T-cell (primary cell): Measurements from ENCODE around the gene DDX50. TPM values are rescaled to one million over a fixed set of nuclear protein-coding genes. Genes with fewer than 3 reads are reported as not detected.
"Not testable (repeated sequence)": the region's sequence is repeated elsewhere in the genome, so short reads cannot be mapped to it uniquely, and the experiment has no call there.

ENCODE experiments used
- ATAC-seq, 4 experiments: fragments of 200-7000 bp in 3 of 4; fragments of 150-1000 bp in 1 of 4; cut with Tn5 transposase; replicated peaks in 1 of 4; 1 replicate in 3 of 4; 2 replicates in 1 of 4; pipeline ENCODE4 v1.10.0; 2021; ENCODE audit warnings: moderate library complexity in 3 of 4, mild to moderate bottlenecking in 2 of 4, moderate number of reproducible peaks in 1 of 4
- CTCF ChIA-PET, 2 donors: fragments of 300-600 bp; sonication (Branson Sonifier 250); formaldehyde crosslinking; loops; one replicate each; lab custom pipeline; 2022; ENCODE audit warnings: antibody characterized with exemption in 2 of 2; lab: Charles Lee
- POLR2A ChIA-PET, 2 donors: fragments of 300-600 bp; sonication (Branson Sonifier 250); formaldehyde crosslinking; loops; one replicate each; lab custom pipeline; 2022; ENCODE audit warnings: antibody characterized with exemption in 2 of 2; lab: Charles Lee
- DNase-seq, 35 experiments: peaks; one replicate each; pipeline versions ENCODE4 v3.0.0 to v3.0.0-alpha.2; 2013 to 2023
- H3K27ac ChIP-seq: one replicate; pipeline ENCODE4 v1.5.1; 2013; ENCODE audit warnings: low read length
- H3K27me3 ChIP-seq, 2 experiments: replicated peaks in 1 of 2; 1 replicate in 1 of 2; 2 replicates in 1 of 2; pipeline versions ENCODE4 v1.6.1 to v1.7.0; 2013; ENCODE audit warnings: low read length in 1 of 2, mixed read lengths in 1 of 2; ENCODE audit not compliant: control insufficient read depth in 2 of 2, insufficient read depth in 2 of 2; ENCODE audit errors: extremely low read depth in 1 of 2
- H3K36me3 ChIP-seq, 2 donors: 1 replicate in 1 of 2; 2 replicates in 1 of 2; pipeline versions ENCODE4 v1.6.1 to v1.7.0; 2013; ENCODE audit warnings: low read length in 1 of 2; ENCODE audit not compliant: control insufficient read depth in 2 of 2, insufficient read depth in 1 of 2; ENCODE audit errors: extremely low read depth in 1 of 2
- H3K4me1 ChIP-seq, 2 experiments: 1 replicate in 1 of 2; 2 replicates in 1 of 2; pipeline versions ENCODE4 v1.6.1 to v1.7.0; 2013; ENCODE audit warnings: low read length in 2 of 2, mixed read lengths in 1 of 2; ENCODE audit not compliant: insufficient read depth in 2 of 2, control insufficient read depth in 1 of 2; ENCODE audit errors: extremely low read depth in 1 of 2
- H3K4me3 ChIP-seq, 2 donors: 1 replicate in 1 of 2; 2 replicates in 1 of 2; pipeline versions ENCODE4 v1.5.1 to v1.7.0; 2013; ENCODE audit warnings: mild to moderate bottlenecking in 2 of 2, low read length in 1 of 2, moderate library complexity in 1 of 2; ENCODE audit not compliant: control insufficient read depth in 1 of 2; ENCODE audit errors: extremely low read depth in 1 of 2
- H3K9me3 ChIP-seq: 2 replicates; pipeline ENCODE4 v1.7.0; 2013
- H3K27ac Mint-ChIP-seq, 2 donors: one replicate each; pipeline ENCODE4 v1.8.0; 2020 to 2021; ENCODE audit warnings: mild to moderate bottlenecking in 2 of 2, mixed read lengths in 2 of 2
- H3K27me3 Mint-ChIP-seq, 2 donors: one replicate each; pipeline ENCODE4 v1.8.0; 2021 to 2022; ENCODE audit warnings: mixed read lengths in 2 of 2
- H3K36me3 Mint-ChIP-seq: one replicate; pipeline ENCODE4 v1.8.0; 2021; ENCODE audit warnings: mixed read lengths
- H3K4me1 Mint-ChIP-seq, 3 donors: one replicate each; pipeline ENCODE4 v1.8.0; 2020 to 2022; ENCODE audit warnings: mixed read lengths in 3 of 3, mild to moderate bottlenecking in 1 of 3
- H3K4me3 Mint-ChIP-seq, 3 donors: one replicate each; pipeline ENCODE4 v1.8.0; 2020 to 2022; ENCODE audit warnings: mild to moderate bottlenecking in 3 of 3, mixed read lengths in 3 of 3, moderate library complexity in 3 of 3
- H3K9me3 Mint-ChIP-seq, 3 donors: one replicate each; pipeline ENCODE4 v1.8.0; 2020 to 2022; ENCODE audit warnings: mixed read lengths in 3 of 3
- WGBS: methylation state at CpG from one replicate; pipeline ENCODE4 v1.1.5; 2013; ENCODE audit warnings: missing lambda C conversion rate; ENCODE audit not compliant: insufficient coverage; 5-methylcytosine and 5-hydroxymethylcytosine counted together
- total RNA-seq, 35 experiments: library from RNA in 6 of 35; stranded (reverse) in 6 of 35; fragments of 120-200 nt in 1 of 35; gene quantifications; one replicate each; pipeline versions ENCODE4 v1.2.1 to v1.2.4 and lab custom pipeline; 2013 to 2026

The DDX50 gene
- total RNA-seq, 5 donors from 2014 or later (not counting 1 experiment from before 2014, with no cell fraction given), result 31.0 to 42.3 (median 40.8) TPM

DNA sequence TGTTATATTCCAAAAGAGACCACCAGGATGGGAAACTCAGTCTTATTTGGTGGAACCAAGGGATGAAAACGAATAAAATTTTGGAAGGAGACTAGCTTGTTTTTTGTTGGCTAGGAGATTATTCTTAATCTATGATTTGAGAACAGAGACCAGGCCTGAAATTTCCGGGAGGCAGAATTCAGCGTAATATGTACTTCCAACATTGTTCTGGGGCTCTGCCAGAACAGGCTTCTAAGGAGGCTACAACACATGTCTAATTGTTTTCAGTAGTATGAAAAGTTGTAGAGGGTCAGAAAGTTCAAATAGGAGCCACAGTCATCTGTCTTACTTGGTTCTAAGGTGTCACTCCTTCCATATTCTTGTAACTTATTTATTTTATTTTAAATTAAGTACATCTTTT, 56.5 kb downstream of the DDX50 start:
- Histone ChIP-seq H3K4me3 (peak overlapping the region; percentile 83 to 93), H3K36me3 (peaks cover 4 to 24% of the 10 kb centered on the region in 2 donors), H3K9me3 (no peaks in the 10 kb centered on the region), H3K27ac (peak overlapping the region; percentile 97), H3K4me1 (peaks cover 21 to 36% of the 10 kb centered on the region in 2 experiments), H3K27me3 (no peaks in the 10 kb centered on the region)
- DNase-seq, result no peak
- Mint-ChIP-seq H3K4me1 (peaks cover 39 to 49% (median 44%) of the 10 kb centered on the region in 3 donors), H3K27me3 (no peaks in the 10 kb centered on the region), H3K4me3 (peak overlapping the region; percentile 95 to 99 (median 97)), H3K27ac (peak overlapping the region; percentile 95 to 99), H3K9me3 (no peaks in the 10 kb centered on the region), H3K36me3 (peaks cover 20% of the 10 kb centered on the region)
- 56% methylated on average over 3 of the region's 3 CpGs for WGBS
- ChIA-PET CTCF (no interaction called here), POLR2A (interaction anchor here in 1 of 2 donors (1.0 kb wide), 1 partner anchor 164 kb away, joined by 5 read pairs; no protein-coding TSS in a partner anchor)
- no peak for ATAC-seq

- Histone ChIP-seq H3K9me3 (no peaks in the 10 kb centered on the region), H3K36me3 (peaks cover 4 to 46% of the 10 kb centered on the region in 2 donors), H3K27ac (no peak overlapping the region), H3K27me3 (no peaks in the 10 kb centered on the region), H3K4me1 (peaks cover 19 to 33% of the 10 kb centered on the region in 2 experiments), H3K4me3 (no peak overlapping the region)
- Mint-ChIP-seq H3K9me3 (no peaks in the 10 kb centered on the region), H3K4me3 (peak overlapping the region in 1 of 3 donors; percentile 17), H3K36me3 (peaks cover 34% of the 10 kb centered on the region), H3K4me1 (peaks cover 39 to 47% (median 44%) of the 10 kb centered on the region in 3 donors), H3K27me3 (no peaks in the 10 kb centered on the region), H3K27ac (peak overlapping the region in 1 of 2 donors; percentile 2)
- WGBS, result 88% methylated on average over 3 of the region's 4 CpGs
- DNase-seq (no peak), ATAC-seq (no peak)
- CTCF ChIA-PET, result interaction anchor here (0.6 kb wide), 2 partner anchors 212 to 279 kb away, joined by 3 to 8 read pairs; no protein-coding TSS in a partner anchor
- POLR2A ChIA-PET, result interaction anchor here in 1 of 2 donors (0.6 to 1.2 kb wide), 3 partner anchors 21 to 26 kb away, joined by 3 to 5 read pairs (median 3); no protein-coding TSS in a partner anchor
Measured at GRCh38 chr10:68959695-68960527, 58.8 kb downstream of the DDX50 start.

- H3K4me1 ChIP-seq, result peaks cover 6 to 8% of the 10 kb centered on the region in 2 experiments
- CTCF ChIA-PET, result interaction anchor here in 1 of 2 donors (0.6 kb wide), 1 partner anchor 9 kb away, joined by 5 read pairs; no protein-coding TSS in a partner anchor
- H3K9me3 ChIP-seq, result no peaks in the 10 kb centered on the region
- H3K4me3 ChIP-seq, result no peak overlapping the region
- peaks cover 27 to 32% (median 30%) of the 10 kb centered on the region in 3 donors for H3K4me1 Mint-ChIP-seq
- ATAC-seq, result no peak
- DNase-seq, result no peak
- peaks cover 57% of the 10 kb centered on the region for H3K36me3 Mint-ChIP-seq
- no peaks in the 10 kb centered on the region for H3K9me3 Mint-ChIP-seq
- no peaks in the 10 kb centered on the region for H3K27me3 ChIP-seq
- H3K27me3 Mint-ChIP-seq, result no peaks in the 10 kb centered on the region
- no peak overlapping the region for H3K27ac Mint-ChIP-seq
- WGBS, result no CpG with 5 or more reads among the region's 4 CpGs
- H3K27ac ChIP-seq, result no peak overlapping the region
- POLR2A ChIA-PET, result interaction anchor here in 1 of 2 donors (0.5 kb wide), 1 partner anchor 59 kb away, joined by 3 read pairs; no protein-coding TSS in a partner anchor
- H3K4me3 Mint-ChIP-seq, result no peak overlapping the region
- H3K36me3 ChIP-seq, result peaks cover 10 to 76% of the 10 kb centered on the region in 2 donors
Measured at GRCh38 chr10:68963151-68963550, 62.0 kb downstream of the DDX50 start.

DNA sequence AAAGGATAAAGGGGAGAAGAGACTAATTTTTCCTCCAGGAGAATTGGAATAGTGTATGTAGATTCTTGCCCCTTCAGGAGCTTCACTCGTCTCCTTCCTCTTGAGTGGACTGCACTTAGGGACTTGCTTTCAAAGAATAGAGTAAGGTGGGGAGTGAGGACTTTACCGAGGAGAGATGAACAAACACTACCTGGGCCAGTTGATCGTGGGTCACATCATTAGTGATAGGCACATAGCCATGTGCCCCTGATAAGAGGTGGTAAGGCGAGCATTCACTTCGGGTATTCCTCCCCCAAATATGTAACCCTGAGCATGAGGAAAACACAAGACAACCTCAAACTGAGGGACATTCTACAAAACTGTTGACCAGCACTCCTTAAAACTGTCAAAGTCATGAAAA, 72.9 kb downstream of the DDX50 start:
- no peak for ATAC-seq
- no peak for DNase-seq
- POLR2A ChIA-PET, result interaction anchor here (1.0 to 1.8 kb wide), 3 partner anchors 10 to 16 kb away, joined by 3 to 7 read pairs (median 3); no protein-coding TSS in a partner anchor
- no peak overlapping the region for H3K4me3 ChIP-seq
- Mint-ChIP-seq H3K4me1 (peaks cover 9 to 10% (median 9%) of the 10 kb centered on the region in 3 donors), H3K27ac (peak overlapping the region in 1 of 2 donors; percentile 11), H3K27me3 (no peaks in the 10 kb centered on the region), H3K9me3 (no peaks in the 10 kb centered on the region), H3K4me3 (no peak overlapping the region), H3K36me3 (peaks cover 58% of the 10 kb centered on the region)
- 100% methylated on average over 1 of the region's 5 CpGs for WGBS
- CTCF ChIA-PET, result interaction anchor here (0.6 to 1.1 kb wide), 2 partner anchors 11 to 53 kb away, joined by 3 read pairs; no protein-coding TSS in a partner anchor
- H3K36me3 ChIP-seq, result peaks cover 13 to 95% of the 10 kb centered on the region in 2 donors
- H3K27me3 ChIP-seq, result no peaks in the 10 kb centered on the region
- peaks cover 0 to 6% of the 10 kb centered on the region in 2 experiments for H3K4me1 ChIP-seq
- H3K9me3 ChIP-seq, result no peaks in the 10 kb centered on the region
- no peak overlapping the region for H3K27ac ChIP-seq

DNA sequence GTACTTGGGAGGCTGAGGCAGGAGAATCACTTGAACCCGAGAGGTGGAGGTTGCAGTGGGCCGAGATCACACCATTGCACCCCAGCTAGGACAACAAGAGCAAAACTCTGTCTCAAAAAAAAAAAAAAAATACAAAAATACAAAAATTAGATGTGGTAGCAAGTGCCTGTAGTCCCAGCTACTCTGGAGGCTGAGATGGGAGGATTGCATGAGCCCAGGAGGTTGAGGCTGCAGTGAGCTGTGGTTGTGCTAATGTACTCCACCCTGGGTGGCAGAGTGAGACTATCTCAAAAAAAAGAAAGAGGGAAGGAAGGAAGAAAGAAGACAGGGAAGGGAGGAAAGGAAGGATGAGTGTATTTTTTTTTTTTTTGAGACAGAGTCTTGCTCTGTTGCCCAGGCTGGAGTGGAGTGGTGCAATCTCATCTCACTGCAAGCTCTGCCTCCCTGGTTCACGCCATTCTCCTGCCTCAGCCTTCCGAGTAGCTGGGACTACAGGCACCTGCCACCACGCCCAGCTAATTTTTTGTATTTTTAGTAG, 74.9 kb downstream of the DDX50 start:
- H3K27me3 Mint-ChIP-seq, H3K4me1 Mint-ChIP-seq, H3K4me3 ChIP-seq, H3K27ac ChIP-seq, H3K27ac Mint-ChIP-seq, H3K4me3 Mint-ChIP-seq, H3K27me3 ChIP-seq, DNase-seq, H3K4me1 ChIP-seq, ATAC-seq, H3K9me3 ChIP-seq, H3K9me3 Mint-ChIP-seq: not testable (repeated sequence)
- peaks cover 54% of the 10 kb centered on the region for H3K36me3 Mint-ChIP-seq
- no CpG with 5 or more reads among the region's 5 CpGs for WGBS
- ChIA-PET CTCF (interaction anchor here in 1 of 2 donors (0.6 kb wide), 1 partner anchor 38 kb away, joined by 4 read pairs; no protein-coding TSS in a partner anchor), POLR2A (interaction anchor here (0.7 kb wide), 3 partner anchors 9 to 358 kb away, joined by 3 to 4 read pairs (median 3); no protein-coding TSS in a partner anchor)
- H3K36me3 ChIP-seq, result peaks cover 13 to 95% of the 10 kb centered on the region in 2 donors

GRCh38 chr10:68979738-68980137, 78.6 kb downstream of the DDX50 start:
- peaks cover 22 to 91% of the 10 kb centered on the region in 2 donors for H3K36me3 ChIP-seq
- WGBS, result 97% methylated on average over 6 of the region's 6 CpGs
- H3K4me1 ChIP-seq, DNase-seq, H3K9me3 Mint-ChIP-seq, H3K9me3 ChIP-seq, H3K27me3 Mint-ChIP-seq, H3K4me3 Mint-ChIP-seq, ATAC-seq, H3K27ac ChIP-seq, H3K27me3 ChIP-seq, H3K27ac Mint-ChIP-seq, H3K4me1 Mint-ChIP-seq, H3K4me3 ChIP-seq: not testable (repeated sequence)
- ChIA-PET POLR2A (interaction anchor here (0.5 to 0.6 kb wide), 2 partner anchors 8 to 136 kb away, joined by 3 read pairs; no protein-coding TSS in a partner anchor), CTCF (interaction anchor here in 1 of 2 donors (0.5 kb wide), 1 partner anchor 195 kb away, joined by 3 read pairs; no protein-coding TSS in a partner anchor)
- H3K36me3 Mint-ChIP-seq, result peaks cover 49% of the 10 kb centered on the region
